Loucy (cell line): ENCODE results near the gene UBE2O.

Source experiments
- CTCF ChIP-seq: fragments of 200-600 bp; sonication (generic); conservative IDR thresholded peaks from 2 replicates; pipeline ENCODE4 v1.5.1; 2014; ENCODE audit warnings: mild to moderate bottlenecking, antibody characterized with exemption, low read length
- EZH2phosphoT487 ChIP-seq: fragments of 200-600 bp; IDR thresholded peaks from 2 replicates; pipeline ENCODE4 v1.6.1; 2018; ENCODE audit warnings: antibody characterized with exemption, mild to moderate bottlenecking, moderate library complexity, borderline replicate concordance

GRCh38 chr17:76420356-76421043 lies 32.5 kb downstream of the UBE2O start:
- TF ChIP-seq CTCF, result no peak
- TF ChIP-seq EZH2phosphoT487, result no peak
